Activated B cell treated with CpG ODN at 0.5 μM for 24 hours (primary cell): ENCODE data around the gene TMEM151A. TPM values are rescaled to one million over a fixed set of nuclear protein-coding genes. Genes with fewer than 3 reads are reported as not detected.

ENCODE experiments used
- ATAC-seq: fragments of 200-7000 bp; cut with Tn5 transposase; one replicate; pipeline ENCODE4 v1.10.0; 2021; ENCODE audit warnings: low read depth, mild to moderate bottlenecking, moderate library complexity
- CTCF ChIA-PET: fragments of 350-600 bp; sonication (Branson Sonifier 250); formaldehyde crosslinking; loops from one replicate; lab custom pipeline; 2021; ENCODE audit warnings: antibody characterized with exemption; lab: Charles Lee
- POLR2A ChIA-PET: fragments of 350-600 bp; sonication (Branson Sonifier 250); formaldehyde crosslinking; loops from one replicate; lab custom pipeline; 2021; ENCODE audit warnings: antibody characterized with exemption; lab: Charles Lee
- DNase-seq: peaks from one replicate; pipeline ENCODE4 v3.0.0; 2022
- H3K27ac Mint-ChIP-seq: one replicate; pipeline ENCODE4 v1.8.0; 2020; ENCODE audit warnings: mixed read lengths
- H3K27me3 Mint-ChIP-seq: one replicate; pipeline ENCODE4 v1.8.0; 2021; ENCODE audit warnings: mixed read lengths
- H3K36me3 Mint-ChIP-seq: one replicate; pipeline ENCODE4 v1.8.0; 2021; ENCODE audit warnings: low read depth, mixed read lengths
- H3K4me1 Mint-ChIP-seq: one replicate; pipeline ENCODE4 v1.8.0; 2021; ENCODE audit warnings: mixed read lengths
- H3K4me3 Mint-ChIP-seq: one replicate; pipeline ENCODE4 v1.8.0; 2020; ENCODE audit warnings: mild to moderate bottlenecking, mixed read lengths
- H3K9me3 Mint-ChIP-seq: one replicate; pipeline ENCODE4 v1.8.0; 2020; ENCODE audit warnings: mixed read lengths
- intact Hi-C: fragments of 100-400 bp; cut with micrococcal nuclease; formaldehyde crosslinking; loops from one replicate; pipeline ENCODE4 v1.15.1; 2024
- total RNA-seq: library from RNA; stranded (reverse); gene quantifications from 2 replicates; pipeline ENCODE4 v1.2.3, GENCODE V29; 2022
- TF ChIP-seq, protein P1 (sequence below): fragments of 200-600 bp; IDR thresholded peaks from one replicate; pipeline ENCODE4 v1.8.0; 2022; ENCODE audit warnings: antibody characterized with exemption, mild to moderate bottlenecking

Gene TMEM151A
- total RNA-seq, 1 donor from 2014 or later: not detected

DNA sequence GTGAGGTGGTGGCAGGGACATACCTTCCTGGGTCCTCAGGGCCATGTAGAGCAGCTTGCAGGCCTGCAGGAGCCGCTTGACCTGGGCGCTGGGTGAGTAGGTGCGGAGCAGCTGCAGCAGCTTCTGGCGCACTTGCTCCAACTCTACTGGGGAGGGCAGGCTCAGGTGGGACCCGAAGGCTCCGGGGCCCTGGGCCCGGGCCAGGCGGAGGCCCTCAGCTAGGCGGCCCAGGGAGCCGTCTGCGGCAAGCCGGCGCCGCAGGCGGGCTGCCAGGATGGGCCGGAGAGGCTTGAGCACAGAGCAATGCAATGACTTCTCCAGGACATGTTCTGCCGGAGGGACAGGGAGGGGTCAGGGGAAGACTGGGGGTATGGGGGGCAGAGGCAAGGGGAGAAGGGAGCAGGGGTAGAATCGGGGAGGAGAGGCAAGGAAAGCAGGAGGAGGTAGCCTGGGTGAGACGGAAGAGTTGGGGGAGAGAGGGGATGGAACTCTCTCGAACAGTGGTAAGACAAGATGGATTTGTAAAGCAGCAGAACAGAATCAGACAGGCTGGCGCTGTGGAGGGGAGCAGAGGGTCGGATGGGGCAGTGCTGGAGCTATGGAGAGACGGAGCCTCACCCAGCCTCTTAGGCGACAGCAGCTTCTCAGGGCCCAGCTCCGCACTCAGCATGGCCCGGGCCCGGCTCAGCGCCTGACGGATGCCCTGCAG is 42.4 kb downstream of the TMEM151A start:
- ChIA-PET POLR2A (no interaction called here), CTCF (interaction anchor here (6.2 kb wide), 1 partner anchor 22 kb away, joined by 67 read pairs; no protein-coding TSS in a partner anchor)
- peaks cover 17% of the 10 kb centered on the region for H3K36me3 Mint-ChIP-seq
- H3K9me3 Mint-ChIP-seq: no peaks in the 10 kb centered on the region
- DNase-seq: no peak
- H3K27ac Mint-ChIP-seq: no peak overlapping the region
- no peak overlapping the region for H3K4me3 Mint-ChIP-seq
- no peak for ATAC-seq
- peaks cover 22% of the 10 kb centered on the region for H3K4me1 Mint-ChIP-seq
- TF ChIP-seq, protein P1, sequence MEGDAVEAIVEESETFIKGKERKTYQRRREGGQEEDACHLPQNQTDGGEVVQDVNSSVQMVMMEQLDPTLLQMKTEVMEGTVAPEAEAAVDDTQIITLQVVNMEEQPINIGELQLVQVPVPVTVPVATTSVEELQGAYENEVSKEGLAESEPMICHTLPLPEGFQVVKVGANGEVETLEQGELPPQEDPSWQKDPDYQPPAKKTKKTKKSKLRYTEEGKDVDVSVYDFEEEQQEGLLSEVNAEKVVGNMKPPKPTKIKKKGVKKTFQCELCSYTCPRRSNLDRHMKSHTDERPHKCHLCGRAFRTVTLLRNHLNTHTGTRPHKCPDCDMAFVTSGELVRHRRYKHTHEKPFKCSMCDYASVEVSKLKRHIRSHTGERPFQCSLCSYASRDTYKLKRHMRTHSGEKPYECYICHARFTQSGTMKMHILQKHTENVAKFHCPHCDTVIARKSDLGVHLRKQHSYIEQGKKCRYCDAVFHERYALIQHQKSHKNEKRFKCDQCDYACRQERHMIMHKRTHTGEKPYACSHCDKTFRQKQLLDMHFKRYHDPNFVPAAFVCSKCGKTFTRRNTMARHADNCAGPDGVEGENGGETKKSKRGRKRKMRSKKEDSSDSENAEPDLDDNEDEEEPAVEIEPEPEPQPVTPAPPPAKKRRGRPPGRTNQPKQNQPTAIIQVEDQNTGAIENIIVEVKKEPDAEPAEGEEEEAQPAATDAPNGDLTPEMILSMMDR: no peak
- intact Hi-C loops: no loop called here
- H3K27me3 Mint-ChIP-seq: peaks cover 6% of the 10 kb centered on the region

DNA sequence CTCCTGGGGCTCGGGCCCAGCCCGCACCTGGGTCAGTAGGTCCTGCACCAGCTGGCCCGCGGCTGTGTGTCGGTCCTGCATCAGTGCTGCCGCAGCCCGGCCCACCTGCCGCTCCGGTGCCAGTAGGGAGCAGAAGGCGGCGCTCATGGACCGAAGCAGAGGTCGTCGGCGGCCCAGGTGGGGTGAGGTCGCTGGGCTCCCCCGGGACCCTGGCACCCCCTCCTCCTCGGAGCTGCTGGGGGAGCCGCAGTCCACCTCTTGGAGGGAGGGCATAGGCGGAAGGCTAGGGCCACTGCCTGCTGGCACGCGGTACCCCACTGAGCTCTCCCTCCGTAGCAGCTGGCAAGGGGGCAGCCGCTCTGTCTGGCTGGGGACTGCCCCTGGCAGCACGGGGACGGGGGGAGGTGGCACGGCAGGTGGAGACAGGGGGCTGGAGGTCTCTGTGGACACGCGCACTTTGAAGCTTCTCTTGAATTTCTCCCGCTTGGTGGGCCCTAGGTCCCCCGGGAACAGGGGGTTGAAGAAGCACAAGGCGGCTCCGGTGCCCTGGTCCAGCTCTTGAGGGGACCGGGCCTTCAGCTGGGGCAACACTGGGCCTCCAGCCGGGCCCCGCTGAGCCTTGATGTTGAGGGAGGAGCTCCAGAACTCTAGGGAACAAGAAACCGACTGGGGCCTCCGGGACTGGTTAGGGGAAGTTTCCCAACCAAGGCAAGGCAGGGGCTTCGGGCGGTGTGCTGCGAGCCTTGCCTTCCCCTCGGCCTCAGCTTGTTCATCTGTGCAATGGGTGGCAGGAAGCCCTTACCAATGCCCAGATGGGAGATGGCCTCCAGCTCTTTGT is 43.1 kb downstream of the TMEM151A start:
- no peak for DNase-seq
- TF ChIP-seq, protein P1: no peak

DNA sequence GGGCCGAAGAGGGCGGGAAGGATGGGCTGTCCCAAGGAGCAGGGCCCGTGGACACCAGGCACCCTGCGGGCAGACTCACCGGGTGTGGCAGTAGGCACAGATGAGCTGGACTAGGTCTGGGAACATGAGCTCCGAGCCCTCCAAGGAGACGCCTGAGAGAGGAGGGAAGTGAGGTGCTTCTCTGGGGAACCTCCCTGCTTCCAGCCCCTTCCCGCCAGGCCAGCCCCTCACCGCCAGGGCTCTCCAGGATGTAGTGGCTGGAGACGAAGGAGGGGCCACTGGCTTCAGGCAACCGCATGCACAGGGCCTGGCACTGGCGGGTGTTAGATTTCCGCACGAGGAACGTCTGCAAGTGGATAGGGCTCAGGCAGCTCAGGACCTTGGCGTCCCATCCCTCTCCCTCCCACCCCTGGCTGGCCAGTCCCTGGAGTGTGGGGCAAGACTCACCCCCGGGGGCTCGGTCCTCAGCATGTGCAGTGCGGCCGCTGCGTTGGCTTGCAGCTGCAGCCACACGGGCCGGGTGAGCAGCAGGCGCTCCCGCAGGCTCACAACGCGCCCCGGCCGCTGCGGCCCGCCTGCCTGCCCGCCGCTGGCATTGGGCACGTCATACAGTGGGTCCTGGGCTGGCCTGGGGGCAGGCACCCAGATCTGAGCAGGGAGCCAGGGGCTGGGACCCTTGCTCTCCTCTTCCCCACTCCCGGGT is 44.0 kb downstream of the TMEM151A start:
- peaks cover 30% of the 10 kb centered on the region for H3K36me3 Mint-ChIP-seq
- no peak overlapping the region for H3K27ac Mint-ChIP-seq
- DNase-seq: no peak
- TF ChIP-seq, protein P1: no peak
- peaks cover 22% of the 10 kb centered on the region for H3K4me1 Mint-ChIP-seq
- peak overlapping the region; percentile 78 for H3K4me3 Mint-ChIP-seq
- ATAC-seq: peak; percentile 29
- H3K27me3 Mint-ChIP-seq: peaks cover 6% of the 10 kb centered on the region
- no peaks in the 10 kb centered on the region for H3K9me3 Mint-ChIP-seq
- ChIA-PET POLR2A (interaction anchor here (0.6 to 1.8 kb wide), 4 partner anchors 8 to 31 kb away, joined by 3 to 9 read pairs (median 4); no protein-coding TSS in a partner anchor), CTCF (interaction anchor here (2.4 kb wide), 1 partner anchor 24 kb away, joined by 11 read pairs; no protein-coding TSS in a partner anchor)
- intact Hi-C loops: no loop called here

More for the DNA sequence above, 43.1 kb downstream of the TMEM151A start:
- Mint-ChIP-seq H3K36me3 (peaks cover 23% of the 10 kb centered on the region), H3K27ac (no peak overlapping the region), H3K9me3 (no peaks in the 10 kb centered on the region), H3K4me1 (peaks cover 22% of the 10 kb centered on the region), H3K4me3 (no peak overlapping the region), H3K27me3 (peaks cover 6% of the 10 kb centered on the region)
- CTCF ChIA-PET: interaction anchor here (2.4 kb wide), 1 partner anchor 23 kb away, joined by 11 read pairs; no protein-coding TSS in a partner anchor
- POLR2A ChIA-PET: interaction anchor here (1.2 to 1.8 kb wide), 3 partner anchors 9 to 23 kb away, joined by 4 to 9 read pairs (median 5); no protein-coding TSS in a partner anchor
- intact Hi-C loops: no loop called here
- ATAC-seq: no peak

DNA sequence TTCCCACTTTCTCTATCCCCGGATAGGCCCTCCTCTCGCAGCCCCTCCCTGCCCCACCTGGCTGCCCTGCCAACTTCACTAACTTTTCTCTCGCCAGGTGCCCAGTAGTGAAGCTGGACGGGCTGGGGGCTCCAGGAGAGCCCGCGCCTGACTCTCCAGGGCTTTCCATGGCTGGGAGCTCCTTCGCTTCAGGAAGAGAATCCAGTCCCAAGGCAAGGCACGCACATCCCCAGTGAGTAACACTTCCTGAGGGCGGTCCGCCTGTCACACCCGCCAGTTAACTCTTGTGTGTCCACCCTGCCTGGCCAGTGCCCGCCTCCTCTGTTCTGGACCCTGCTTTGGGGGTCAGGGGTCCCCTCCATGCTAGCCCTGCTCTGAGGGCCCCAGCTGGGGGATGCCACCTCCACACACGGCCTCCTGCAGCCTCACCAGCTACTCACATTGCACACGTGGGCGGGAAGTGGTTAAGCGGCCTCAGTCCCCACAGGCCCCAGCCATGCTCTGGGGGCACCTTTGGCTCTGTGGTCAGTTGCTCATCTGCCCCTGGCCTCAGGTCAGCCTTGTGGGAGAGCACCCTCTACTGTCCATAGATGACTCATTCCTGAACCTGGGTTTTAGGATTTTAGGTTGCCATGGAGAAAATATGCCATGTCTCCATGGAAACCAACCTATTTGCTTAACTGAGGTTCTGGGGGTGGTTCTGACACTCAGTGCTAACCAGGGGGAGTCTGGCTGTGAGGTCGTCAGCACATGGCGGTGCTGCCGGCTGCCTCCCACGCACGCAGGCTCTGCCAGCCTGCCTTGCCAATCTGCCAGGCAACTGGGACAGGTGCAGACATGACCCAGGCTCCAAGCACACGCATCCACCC is 44.8 kb downstream of the TMEM151A start, which contains the start of gene RIN1:
Gene RIN1, minus strand, starts transcription at position 201 of the 869 bp plus-strand sequence. Its CDS starts 32 bp downstream, at position 169.
- Mint-ChIP-seq H3K27me3 (peaks cover 6% of the 10 kb centered on the region), H3K27ac (peak within 1 kb of the TSS; percentile 50), H3K4me3 (peak within 1 kb of the TSS; percentile 78), H3K4me1 (peaks cover 22% of the 10 kb centered on the region), H3K9me3 (no peaks in the 10 kb centered on the region), H3K36me3 (peaks cover 38% of the 10 kb centered on the region)
- ATAC-seq: peak; percentile 78
- ChIA-PET POLR2A (interaction anchor here (1.8 kb wide), 2 partner anchors 19 to 24 kb away, joined by 5 to 9 read pairs; no protein-coding TSS in a partner anchor), CTCF (interaction anchor here (2.4 kb wide), 1 partner anchor 25 kb away, joined by 11 read pairs; no protein-coding TSS in a partner anchor)
- no peak for DNase-seq
- intact Hi-C loops: no loop called here
- TF ChIP-seq, protein P1: no peak
